ENCODE results near the gene KLHDC7B.

DNA sequence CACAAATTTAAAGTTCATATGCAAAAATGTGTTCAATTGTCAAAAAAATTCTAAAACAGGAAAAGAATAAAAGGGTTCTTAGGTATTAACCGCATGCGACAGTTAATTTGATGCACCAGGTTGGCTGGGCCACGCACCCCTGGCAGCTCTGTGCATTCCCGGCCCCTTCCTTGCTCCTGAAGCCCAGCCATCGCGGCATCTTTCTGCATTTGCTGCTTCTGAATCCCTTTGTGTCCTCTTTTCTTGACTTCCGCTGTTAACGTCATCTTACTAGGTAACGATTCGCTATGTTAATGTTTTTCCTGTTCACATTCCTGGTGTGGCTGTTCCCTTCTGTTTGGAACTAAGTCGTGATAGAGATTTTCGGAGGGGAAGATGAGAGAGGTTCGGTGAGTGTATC, 7.9 kb upstream of the KLHDC7B start:
- TF ChIP-seq, protein P1, sequence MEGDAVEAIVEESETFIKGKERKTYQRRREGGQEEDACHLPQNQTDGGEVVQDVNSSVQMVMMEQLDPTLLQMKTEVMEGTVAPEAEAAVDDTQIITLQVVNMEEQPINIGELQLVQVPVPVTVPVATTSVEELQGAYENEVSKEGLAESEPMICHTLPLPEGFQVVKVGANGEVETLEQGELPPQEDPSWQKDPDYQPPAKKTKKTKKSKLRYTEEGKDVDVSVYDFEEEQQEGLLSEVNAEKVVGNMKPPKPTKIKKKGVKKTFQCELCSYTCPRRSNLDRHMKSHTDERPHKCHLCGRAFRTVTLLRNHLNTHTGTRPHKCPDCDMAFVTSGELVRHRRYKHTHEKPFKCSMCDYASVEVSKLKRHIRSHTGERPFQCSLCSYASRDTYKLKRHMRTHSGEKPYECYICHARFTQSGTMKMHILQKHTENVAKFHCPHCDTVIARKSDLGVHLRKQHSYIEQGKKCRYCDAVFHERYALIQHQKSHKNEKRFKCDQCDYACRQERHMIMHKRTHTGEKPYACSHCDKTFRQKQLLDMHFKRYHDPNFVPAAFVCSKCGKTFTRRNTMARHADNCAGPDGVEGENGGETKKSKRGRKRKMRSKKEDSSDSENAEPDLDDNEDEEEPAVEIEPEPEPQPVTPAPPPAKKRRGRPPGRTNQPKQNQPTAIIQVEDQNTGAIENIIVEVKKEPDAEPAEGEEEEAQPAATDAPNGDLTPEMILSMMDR (IDR thresholded peaks at IDR 0.05; ENCODE audit: insufficient read depth, low read depth, low read length) = no peak
- no peak for TF ChIP-seq EZH2 (IDR thresholded peaks at IDR 0.05; ENCODE audit: insufficient read depth, low read length)

Data from astrocyte (in vitro differentiated cells and primary cell).